ENCODE data around the gene FHIT.

The FHIT gene

GRCh38 chr3:61061092-61061723 is 190.0 kb downstream of the FHIT start:
- H3K4me3 ChIP-seq (ENCODE audit: low read depth, low read length) = no peak overlapping the region
- TF ChIP-seq, protein P1, sequence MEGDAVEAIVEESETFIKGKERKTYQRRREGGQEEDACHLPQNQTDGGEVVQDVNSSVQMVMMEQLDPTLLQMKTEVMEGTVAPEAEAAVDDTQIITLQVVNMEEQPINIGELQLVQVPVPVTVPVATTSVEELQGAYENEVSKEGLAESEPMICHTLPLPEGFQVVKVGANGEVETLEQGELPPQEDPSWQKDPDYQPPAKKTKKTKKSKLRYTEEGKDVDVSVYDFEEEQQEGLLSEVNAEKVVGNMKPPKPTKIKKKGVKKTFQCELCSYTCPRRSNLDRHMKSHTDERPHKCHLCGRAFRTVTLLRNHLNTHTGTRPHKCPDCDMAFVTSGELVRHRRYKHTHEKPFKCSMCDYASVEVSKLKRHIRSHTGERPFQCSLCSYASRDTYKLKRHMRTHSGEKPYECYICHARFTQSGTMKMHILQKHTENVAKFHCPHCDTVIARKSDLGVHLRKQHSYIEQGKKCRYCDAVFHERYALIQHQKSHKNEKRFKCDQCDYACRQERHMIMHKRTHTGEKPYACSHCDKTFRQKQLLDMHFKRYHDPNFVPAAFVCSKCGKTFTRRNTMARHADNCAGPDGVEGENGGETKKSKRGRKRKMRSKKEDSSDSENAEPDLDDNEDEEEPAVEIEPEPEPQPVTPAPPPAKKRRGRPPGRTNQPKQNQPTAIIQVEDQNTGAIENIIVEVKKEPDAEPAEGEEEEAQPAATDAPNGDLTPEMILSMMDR (IDR thresholded peaks at IDR 0.05; ENCODE audit: low read depth, low read length, missing control alignments) = no peak
- no peak for DNase-seq (ENCODE audit: low read depth)

DNA sequence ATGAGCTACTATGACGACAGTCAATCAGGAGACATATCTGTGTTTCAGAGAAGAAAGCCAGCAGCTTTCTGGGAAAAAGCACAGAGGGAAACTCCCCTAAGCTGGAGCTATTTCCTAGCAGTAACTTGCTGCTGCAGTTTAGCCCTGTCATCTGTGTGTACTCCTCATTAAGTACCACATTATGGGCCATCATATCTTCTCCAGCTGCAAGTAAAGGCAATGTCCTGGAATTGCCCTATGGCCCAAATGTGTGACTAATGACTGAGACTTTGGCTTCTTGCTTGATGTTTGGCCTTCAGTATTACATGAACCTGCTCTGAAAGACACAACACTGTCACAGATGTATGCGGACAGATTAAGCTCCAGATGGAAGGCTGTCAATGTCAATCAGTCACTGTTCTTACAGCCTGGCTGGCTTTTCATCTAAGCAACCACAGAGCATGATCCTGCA is 190.8 kb downstream of the FHIT start:
- TF ChIP-seq, protein P1 (IDR thresholded peaks at IDR 0.05; ENCODE audit: low read depth, low read length, missing control alignments) = no peak
- no peak for DNase-seq (ENCODE audit: low read depth)
- H3K4me3 ChIP-seq (ENCODE audit: low read depth, low read length) = no peak overlapping the region

- no peak overlapping the region for H3K4me3 ChIP-seq (ENCODE audit: low read depth, low read length)
- TF ChIP-seq, protein P1 (IDR thresholded peaks at IDR 0.05; ENCODE audit: low read depth, low read length, missing control alignments) = no peak
- no peak for DNase-seq (ENCODE audit: low read depth)
These were observed 192.4 kb downstream of the FHIT start for GRCh38 chr3:61058836-61059235.

- no peak for DNase-seq (ENCODE audit: low read depth)
- no peak overlapping the region for H3K4me3 ChIP-seq (ENCODE audit: low read depth, low read length)
- TF ChIP-seq, protein P1 (IDR thresholded peaks at IDR 0.05; ENCODE audit: low read depth, low read length, missing control alignments) = no peak
These were observed 193.8 kb downstream of the FHIT start for GRCh38 chr3:61057464-61057863.

DNA sequence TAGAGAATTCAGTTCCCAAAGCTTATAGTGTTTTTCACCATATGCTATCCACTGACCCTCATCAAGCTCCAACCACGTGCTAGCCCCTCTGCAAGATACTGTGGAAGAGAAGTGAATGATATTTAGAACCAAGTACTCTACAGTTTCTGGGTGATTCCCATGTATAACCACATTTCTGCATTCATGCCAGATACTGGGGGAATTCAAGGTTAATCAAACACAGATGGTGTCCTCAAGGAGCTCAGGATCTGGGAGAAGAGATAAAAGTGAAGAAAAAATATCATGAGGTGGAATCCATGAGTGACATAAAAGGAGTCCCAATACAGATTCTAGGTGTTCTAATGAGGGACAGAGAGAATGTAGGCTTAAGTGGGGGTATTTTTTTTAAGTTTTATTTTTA is 195.8 kb downstream of the FHIT start:
- TF ChIP-seq, protein P1 (IDR thresholded peaks at IDR 0.05; ENCODE audit: low read depth, low read length, missing control alignments) = no peak
- H3K4me3 ChIP-seq (ENCODE audit: low read depth, low read length) = no peak overlapping the region
- DNase-seq (ENCODE audit: low read depth) = no peak

GRCh38 chr3:61053781-61054496 is 197.3 kb downstream of the FHIT start:
- no peak for DNase-seq (ENCODE audit: low read depth)
- TF ChIP-seq, protein P1 (IDR thresholded peaks at IDR 0.05; ENCODE audit: low read depth, low read length, missing control alignments) = no peak
- no peak overlapping the region for H3K4me3 ChIP-seq (ENCODE audit: low read depth, low read length)
